WTC11 (cell line): ENCODE measurements around the gene HPCA. TPM values are rescaled to one million over a fixed set of nuclear protein-coding genes. Genes with fewer than 3 reads are reported as not detected.

Source experiments
- ATAC-seq: fragments of 200-7000 bp; cut with Tn5 transposase; 2 replicates; pipeline ENCODE4 v1.10.0; 2021; ENCODE audit warnings: mild to moderate bottlenecking, moderate library complexity
- CTCF ChIA-PET: fragments of 300-600 bp; sonication (Branson Sonifier 250); formaldehyde crosslinking; loops from one replicate; lab custom pipeline; 2021; ENCODE audit warnings: antibody characterized with exemption; lab: Charles Lee
- POLR2A ChIA-PET: fragments of 350-600 bp; sonication (Branson Sonifier 250); formaldehyde crosslinking; loops from one replicate; lab custom pipeline; 2021; ENCODE audit warnings: antibody characterized with exemption; lab: Charles Lee
- DNase-seq: peaks from one replicate; pipeline ENCODE4 v3.0.0; 2021; ENCODE audit warnings: low spot score
- H3K27ac Mint-ChIP-seq: 2 replicates; pipeline ENCODE4 v1.8.0; 2021; ENCODE audit warnings: mixed read lengths
- H3K27me3 Mint-ChIP-seq: 2 replicates; pipeline ENCODE4 v1.8.0; 2021; ENCODE audit warnings: low read depth, mild to moderate bottlenecking, moderate library complexity, mixed read lengths
- H3K36me3 Mint-ChIP-seq: 2 replicates; pipeline ENCODE4 v1.8.0; 2021; ENCODE audit warnings: mixed read lengths
- H3K4me1 Mint-ChIP-seq: 2 replicates; pipeline ENCODE4 v1.8.0; 2022; ENCODE audit warnings: mixed read lengths
- H3K4me3 Mint-ChIP-seq: 2 replicates; pipeline ENCODE4 v1.8.0; 2021; ENCODE audit warnings: mild to moderate bottlenecking, moderate library complexity, mixed read lengths
- H3K9me3 Mint-ChIP-seq: 2 replicates; pipeline ENCODE4 v1.8.0; 2021; ENCODE audit warnings: mixed read lengths
- ATF1 ChIP-seq: sonication (generic); formaldehyde crosslinking; IDR thresholded peaks from 2 replicates; pipeline ENCODE4 v1.8.1; 2023; ENCODE audit warnings: mild to moderate bottlenecking, moderate library complexity, missing genetic modification reagents
- FOXK1 ChIP-seq: sonication (generic); formaldehyde crosslinking; IDR thresholded peaks from 2 replicates; pipeline ENCODE4 v1.8.0; 2022; ENCODE audit warnings: mild to moderate bottlenecking, moderate library complexity, missing genetic modification reagents
- FOXP1 ChIP-seq: sonication (generic); formaldehyde crosslinking; IDR thresholded peaks from 2 replicates; pipeline ENCODE4 v1.8.0; 2022; ENCODE audit warnings: missing genetic modification reagents, mild to moderate bottlenecking, moderate library complexity, borderline replicate concordance
- HMGA2 ChIP-seq: fragments of 250-450 bp; sonication (Bioruptor Pico); IDR thresholded peaks from 2 replicates; pipeline ENCODE4 v1.4.0; 2021; ENCODE audit warnings: mild to moderate bottlenecking, moderate library complexity
- HMGXB4 ChIP-seq: sonication (generic); formaldehyde crosslinking; IDR thresholded peaks from 2 replicates; pipeline ENCODE4 v1.8.1; 2023; ENCODE audit warnings: mild to moderate bottlenecking, moderate library complexity, missing genetic modification reagents
- MXD4 ChIP-seq: fragments of 250-450 bp; sonication (Bioruptor Pico); IDR thresholded peaks from 2 replicates; pipeline ENCODE4 v1.8.0; 2021; ENCODE audit warnings: mild to moderate bottlenecking, moderate library complexity, borderline replicate concordance
- NR1H2 ChIP-seq: sonication (generic); formaldehyde crosslinking; IDR thresholded peaks from 2 replicates; pipeline ENCODE4 v1.9.0; 2021; ENCODE audit warnings: mild to moderate bottlenecking, moderate library complexity, missing genetic modification reagents
- NR2C2 ChIP-seq: sonication (generic); formaldehyde crosslinking; IDR thresholded peaks from 2 replicates; pipeline ENCODE4 v1.8.0; 2022; ENCODE audit warnings: mild to moderate bottlenecking, missing genetic modification reagents
- PRDM15 ChIP-seq: sonication (generic); formaldehyde crosslinking; IDR thresholded peaks from 2 replicates; pipeline ENCODE4 v1.8.0; 2022; ENCODE audit warnings: missing genetic modification reagents
- RELA ChIP-seq: sonication (generic); formaldehyde crosslinking; IDR thresholded peaks from 2 replicates; pipeline ENCODE4 v1.8.1; 2022; ENCODE audit warnings: missing genetic modification reagents, mild to moderate bottlenecking, borderline replicate concordance
- SMAD3 ChIP-seq: sonication (generic); formaldehyde crosslinking; IDR thresholded peaks from 2 replicates; pipeline ENCODE4 v1.8.0; 2022; ENCODE audit warnings: missing genetic modification reagents, mild to moderate bottlenecking, borderline replicate concordance
- TEAD4 ChIP-seq: sonication (generic); formaldehyde crosslinking; IDR thresholded peaks from 2 replicates; pipeline ENCODE4 v1.8.0; 2022; ENCODE audit warnings: mild to moderate bottlenecking, missing genetic modification reagents
- TP53 ChIP-seq: sonication (generic); formaldehyde crosslinking; IDR thresholded peaks from 2 replicates; pipeline ENCODE4 v1.8.1; 2023; ENCODE audit warnings: mild to moderate bottlenecking, missing genetic modification reagents
- ZBTB21 ChIP-seq: sonication (generic); formaldehyde crosslinking; IDR thresholded peaks from 2 replicates; pipeline ENCODE4 v1.8.1; 2023; ENCODE audit warnings: mild to moderate bottlenecking, missing genetic modification reagents, borderline replicate concordance
- ZNF232 ChIP-seq: sonication (generic); formaldehyde crosslinking; IDR thresholded peaks from 2 replicates; pipeline ENCODE4 v1.8.0; 2022; ENCODE audit warnings: mild to moderate bottlenecking, missing genetic modification reagents
- ZSCAN18 ChIP-seq: fragments of 250-450 bp; sonication (Bioruptor Pico); IDR thresholded peaks from 2 replicates; pipeline ENCODE4 v2.1.2; 2022; ENCODE audit warnings: mild to moderate bottlenecking, moderate library complexity
- total RNA-seq: library from RNA; stranded (reverse); gene quantifications from 3 replicates; pipeline ENCODE4 v1.2.3, GENCODE V29; 2021
- TF ChIP-seq, protein P1 (sequence below): sonication (generic); formaldehyde crosslinking; conservative IDR thresholded peaks from 2 replicates; pipeline ENCODE4 v1.8.1; 2023; ENCODE audit warnings: mild to moderate bottlenecking, low read depth, missing genetic modification reagents, moderate library complexity
- TF ChIP-seq, protein P2 (sequence below): sonication (generic); formaldehyde crosslinking; IDR thresholded peaks from 2 replicates; pipeline ENCODE4 v1.8.1; 2022; ENCODE audit warnings: mild to moderate bottlenecking, moderate library complexity, missing genetic modification reagents
- TF ChIP-seq, protein P3 (sequence below): sonication (generic); formaldehyde crosslinking; IDR thresholded peaks from 2 replicates; pipeline ENCODE4 v1.8.0; 2022; ENCODE audit warnings: mild to moderate bottlenecking, missing genetic modification reagents

The HPCA gene
- total RNA-seq, 1 experiment from 2014 or later, result 1.9 TPM

DNA sequence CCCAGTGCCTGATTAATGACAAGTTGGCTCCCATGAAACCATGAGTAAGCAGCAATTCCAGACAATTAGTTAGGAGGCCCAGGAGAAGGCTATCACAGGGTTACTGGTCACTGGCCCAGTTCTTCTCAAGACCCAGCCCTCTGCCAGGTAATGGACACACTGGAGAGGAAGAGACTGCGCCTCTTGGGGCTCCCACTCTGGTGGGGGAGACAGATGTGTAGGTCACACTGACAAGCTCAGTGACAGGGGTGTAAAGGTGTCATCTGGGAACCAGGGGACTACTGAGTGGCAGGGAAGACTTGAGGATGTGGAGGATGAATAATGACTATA, 4.9 kb downstream of the HPCA start (continued):
- TF ChIP-seq ATF1 (CRISPR knock-in tag) (no peak), RELA (no peak)

GRCh38 chr1:32891630-32892029, 5.3 kb downstream of the HPCA start:
- ChIA-PET POLR2A (no interaction called here), CTCF (interaction anchor here (1.2 to 7.4 kb wide), 8 partner anchors 10 to 191 kb away, joined by 3 to 80 read pairs (median 8); no protein-coding TSS in a partner anchor)
- no peak for TF ChIP-seq ATF1 (CRISPR knock-in tag)
- no peak for TF ChIP-seq SMAD3 (CRISPR knock-in tag)
- no peak for TF ChIP-seq TEAD4 (CRISPR knock-in tag)
- TF ChIP-seq NR1H2 (CRISPR knock-in tag), result no peak
- no peak for TF ChIP-seq ZSCAN18 (CRISPR knock-in tag)
- TF ChIP-seq, protein P1, sequence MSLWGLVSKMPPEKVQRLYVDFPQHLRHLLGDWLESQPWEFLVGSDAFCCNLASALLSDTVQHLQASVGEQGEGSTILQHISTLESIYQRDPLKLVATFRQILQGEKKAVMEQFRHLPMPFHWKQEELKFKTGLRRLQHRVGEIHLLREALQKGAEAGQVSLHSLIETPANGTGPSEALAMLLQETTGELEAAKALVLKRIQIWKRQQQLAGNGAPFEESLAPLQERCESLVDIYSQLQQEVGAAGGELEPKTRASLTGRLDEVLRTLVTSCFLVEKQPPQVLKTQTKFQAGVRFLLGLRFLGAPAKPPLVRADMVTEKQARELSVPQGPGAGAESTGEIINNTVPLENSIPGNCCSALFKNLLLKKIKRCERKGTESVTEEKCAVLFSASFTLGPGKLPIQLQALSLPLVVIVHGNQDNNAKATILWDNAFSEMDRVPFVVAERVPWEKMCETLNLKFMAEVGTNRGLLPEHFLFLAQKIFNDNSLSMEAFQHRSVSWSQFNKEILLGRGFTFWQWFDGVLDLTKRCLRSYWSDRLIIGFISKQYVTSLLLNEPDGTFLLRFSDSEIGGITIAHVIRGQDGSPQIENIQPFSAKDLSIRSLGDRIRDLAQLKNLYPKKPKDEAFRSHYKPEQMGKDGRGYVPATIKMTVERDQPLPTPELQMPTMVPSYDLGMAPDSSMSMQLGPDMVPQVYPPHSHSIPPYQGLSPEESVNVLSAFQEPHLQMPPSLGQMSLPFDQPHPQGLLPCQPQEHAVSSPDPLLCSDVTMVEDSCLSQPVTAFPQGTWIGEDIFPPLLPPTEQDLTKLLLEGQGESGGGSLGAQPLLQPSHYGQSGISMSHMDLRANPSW (CRISPR knock-in tag), result no peak
- TF ChIP-seq PRDM15 (CRISPR knock-in tag), result no peak
- Mint-ChIP-seq H3K27me3 (peaks cover 63% of the 10 kb centered on the region), H3K36me3 (no peaks in the 10 kb centered on the region), H3K9me3 (peaks cover 7% of the 10 kb centered on the region), H3K27ac (no peak overlapping the region), H3K4me3 (no peak overlapping the region), H3K4me1 (peaks cover 13% of the 10 kb centered on the region)
- ATAC-seq, result no peak
- no peak for DNase-seq

DNA sequence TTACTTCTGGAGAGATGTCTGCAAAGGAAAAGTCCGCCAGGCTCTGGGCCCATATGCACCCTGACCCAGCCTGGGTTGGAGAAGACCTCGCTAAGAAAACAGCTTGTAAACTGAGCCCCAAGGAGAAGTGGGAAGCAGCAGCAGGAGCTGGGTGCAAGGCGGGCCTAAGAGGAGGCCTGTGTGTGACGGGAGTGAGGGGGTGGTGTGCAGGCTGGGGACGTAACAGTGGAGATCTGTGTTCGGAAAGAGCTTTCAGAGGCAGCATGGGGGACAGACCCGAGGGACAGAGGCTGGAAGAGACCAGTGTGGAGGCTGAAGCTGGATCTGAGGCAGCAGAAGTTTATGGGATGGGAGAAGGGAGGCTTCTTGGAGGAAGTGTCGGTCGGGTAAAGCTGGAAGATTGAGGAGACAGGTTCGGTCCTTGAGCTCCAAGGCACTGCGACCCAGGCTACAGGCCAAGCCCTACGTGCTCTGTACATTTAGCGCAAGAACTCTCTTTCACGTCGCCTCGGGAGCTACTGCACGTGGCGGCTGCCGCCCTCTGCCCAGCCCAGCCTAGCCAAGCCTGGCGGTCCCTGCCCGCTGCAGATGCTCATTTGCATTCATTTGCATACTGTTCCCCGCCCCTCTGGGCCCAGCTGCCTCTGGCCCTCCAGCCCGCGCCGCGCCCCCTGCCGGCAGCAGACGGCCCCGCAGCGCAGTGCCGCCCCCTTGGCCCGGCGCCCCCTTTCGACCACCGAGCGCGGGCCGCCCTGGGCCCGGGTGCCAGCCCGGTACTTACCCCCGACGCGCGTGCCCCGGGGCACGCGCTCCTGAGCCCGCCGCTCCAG, 6.3 kb downstream of the HPCA start:
- H3K9me3 Mint-ChIP-seq, result peaks cover 7% of the 10 kb centered on the region
- H3K36me3 Mint-ChIP-seq, result no peaks in the 10 kb centered on the region
- H3K27ac Mint-ChIP-seq, result no peak overlapping the region
- H3K4me3 Mint-ChIP-seq, result peak overlapping the region; percentile 79
- ATAC-seq (peak; percentile 85), DNase-seq (peak; percentile 92)
- H3K4me1 Mint-ChIP-seq, result peaks cover 11% of the 10 kb centered on the region
- ChIA-PET POLR2A (no interaction called here), CTCF (interaction anchor here (0.6 to 7.4 kb wide), 51 partner anchors 8 to 1172 kb away, joined by 3 to 80 read pairs (median 4); partner anchors contain the start of genes AZIN2, BSDC1, FNDC5 and RNF19B)
- H3K27me3 Mint-ChIP-seq, result peaks cover 59% of the 10 kb centered on the region
- TF ChIP-seq, protein P2, sequence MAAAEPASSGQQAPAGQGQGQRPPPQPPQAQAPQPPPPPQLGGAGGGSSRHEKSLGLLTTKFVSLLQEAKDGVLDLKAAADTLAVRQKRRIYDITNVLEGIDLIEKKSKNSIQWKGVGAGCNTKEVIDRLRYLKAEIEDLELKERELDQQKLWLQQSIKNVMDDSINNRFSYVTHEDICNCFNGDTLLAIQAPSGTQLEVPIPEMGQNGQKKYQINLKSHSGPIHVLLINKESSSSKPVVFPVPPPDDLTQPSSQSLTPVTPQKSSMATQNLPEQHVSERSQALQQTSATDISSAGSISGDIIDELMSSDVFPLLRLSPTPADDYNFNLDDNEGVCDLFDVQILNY (CRISPR knock-in tag), result peak; percentile 36; the same call in 1 of the 2 replicates
- TF ChIP-seq MXD4, result no peak
- 0 out of 2 replicates have a peak, but pooled peaks have one; percentile 65 for TF ChIP-seq TP53
- no peak for TF ChIP-seq ZSCAN18 (CRISPR knock-in tag)
- TF ChIP-seq, protein P3, sequence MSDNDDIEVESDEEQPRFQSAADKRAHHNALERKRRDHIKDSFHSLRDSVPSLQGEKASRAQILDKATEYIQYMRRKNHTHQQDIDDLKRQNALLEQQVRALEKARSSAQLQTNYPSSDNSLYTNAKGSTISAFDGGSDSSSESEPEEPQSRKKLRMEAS (CRISPR knock-in tag), result peak; percentile 98
- TF ChIP-seq FOXK1 (CRISPR knock-in tag), result peak; percentile 53; the same call in 1 of the 2 replicates
- TF ChIP-seq HMGA2 (CRISPR knock-in tag), result no peak
- no peak for TF ChIP-seq ZBTB21 (CRISPR knock-in tag)
- 0 out of 2 replicates have a peak, but pooled peaks have one; percentile 45 for TF ChIP-seq NR2C2 (CRISPR knock-in tag)
- TF ChIP-seq FOXP1 (CRISPR knock-in tag), result peak; percentile 72; the same call in 1 of the 2 replicates
- peak; percentile 90 for TF ChIP-seq HMGXB4 (CRISPR knock-in tag)
- TF ChIP-seq ZNF232 (CRISPR knock-in tag), result peak; percentile 84
- TF ChIP-seq ATF1 (CRISPR knock-in tag), result no peak
